ENCODE data around the gene NFATC2.

Gene NFATC2

GRCh38 chr20:51461306-51461705 is 81.2 kb downstream of the NFATC2 start (continued):
- TF ChIP-seq BCL11B (tag by site-specific recombination; IDR thresholded peaks at IDR 0.05; ENCODE audit: low read depth) (no peak), ZNF785 (tag by site-specific recombination; IDR thresholded peaks at IDR 0.05) (no peak), SCRT1 (tag by site-specific recombination; IDR thresholded peaks at IDR 0.05; ENCODE audit: borderline replicate concordance) (0 out of 2 replicates have a peak, but pooled peaks have one; percentile 41), BCL11A (tag by site-specific recombination; IDR thresholded peaks at IDR 0.05; ENCODE audit: low read depth) (no peak), ZNF366 (tag by site-specific recombination; conservative IDR thresholded peaks at IDR 0.05) (no peak), PRDM1 (tag by site-specific recombination; IDR thresholded peaks at IDR 0.05) (no peak), SCRT2 (tag by site-specific recombination; IDR thresholded peaks at IDR 0.05) (peak; percentile 81), ZBTB21 (tag by site-specific recombination; IDR thresholded peaks at IDR 0.05) (no peak), AEBP2 (tag by site-specific recombination; IDR thresholded peaks at IDR 0.05; ENCODE audit: borderline replicate concordance) (no peak), ZNF645 (tag by site-specific recombination; IDR thresholded peaks at IDR 0.05) (no peak)
- TF ChIP-seq, protein P1, sequence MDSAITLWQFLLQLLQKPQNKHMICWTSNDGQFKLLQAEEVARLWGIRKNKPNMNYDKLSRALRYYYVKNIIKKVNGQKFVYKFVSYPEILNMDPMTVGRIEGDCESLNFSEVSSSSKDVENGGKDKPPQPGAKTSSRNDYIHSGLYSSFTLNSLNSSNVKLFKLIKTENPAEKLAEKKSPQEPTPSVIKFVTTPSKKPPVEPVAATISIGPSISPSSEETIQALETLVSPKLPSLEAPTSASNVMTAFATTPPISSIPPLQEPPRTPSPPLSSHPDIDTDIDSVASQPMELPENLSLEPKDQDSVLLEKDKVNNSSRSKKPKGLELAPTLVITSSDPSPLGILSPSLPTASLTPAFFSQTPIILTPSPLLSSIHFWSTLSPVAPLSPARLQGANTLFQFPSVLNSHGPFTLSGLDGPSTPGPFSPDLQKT (IDR thresholded peaks at IDR 0.05; ENCODE audit: borderline replicate concordance, low read depth, low read length): no peak

GRCh38 chr20:51460569-51461265 is 81.8 kb downstream of the NFATC2 start:
- Histone ChIP-seq H3K4me1 (ENCODE audit: control insufficient read depth, insufficient read depth, low read length) (peaks cover 12% of the 10 kb centered on the region), H3K9me3 (ENCODE audit: control insufficient read depth, insufficient read depth, low read depth, low read length) (no peaks in the 10 kb centered on the region), H3K36me3 (ENCODE audit: control insufficient read depth in 2 of 2, insufficient read depth in 1 of 2, low read length in 2 of 2) (no peaks in the 10 kb centered on the region), H3K4me3 (ENCODE audit: low read depth, low read length) (no peak overlapping the region), H3K27ac (ENCODE audit: extremely low read depth, low read depth, low read length) (no peak overlapping the region)
- POLR2A ChIA-PET: no interaction called here
- CTCF ChIA-PET: no interaction called here
- TF ChIP-seq BCL6B (tag by site-specific recombination; IDR thresholded peaks at IDR 0.05) (no peak), ZNF670 (tag by site-specific recombination; IDR thresholded peaks at IDR 0.05; ENCODE audit: low read depth) (no peak), REPIN1 (tag by site-specific recombination; IDR thresholded peaks at IDR 0.05; ENCODE audit: low read depth) (no peak), ZNF707 (tag by site-specific recombination; IDR thresholded peaks at IDR 0.05) (no peak), ZNF114 (tag by site-specific recombination; IDR thresholded peaks at IDR 0.05) (no peak), ZNF521 (tag by site-specific recombination; IDR thresholded peaks at IDR 0.05) (no peak), ZNF155 (tag by site-specific recombination; IDR thresholded peaks at IDR 0.05) (no peak), YY2 (tag by site-specific recombination; IDR thresholded peaks at IDR 0.05) (no peak), ZNF677 (tag by site-specific recombination; IDR thresholded peaks at IDR 0.05) (no peak), ZNF138 (tag by site-specific recombination; IDR thresholded peaks at IDR 0.05; ENCODE audit: borderline replicate concordance) (no peak), RBAK (tag by site-specific recombination; IDR thresholded peaks at IDR 0.05) (no peak), ZNF416 (tag by site-specific recombination; IDR thresholded peaks at IDR 0.05) (no peak), ZSCAN18 (tag by site-specific recombination; IDR thresholded peaks at IDR 0.05) (no peak)
- TF ChIP-seq, protein P2, sequence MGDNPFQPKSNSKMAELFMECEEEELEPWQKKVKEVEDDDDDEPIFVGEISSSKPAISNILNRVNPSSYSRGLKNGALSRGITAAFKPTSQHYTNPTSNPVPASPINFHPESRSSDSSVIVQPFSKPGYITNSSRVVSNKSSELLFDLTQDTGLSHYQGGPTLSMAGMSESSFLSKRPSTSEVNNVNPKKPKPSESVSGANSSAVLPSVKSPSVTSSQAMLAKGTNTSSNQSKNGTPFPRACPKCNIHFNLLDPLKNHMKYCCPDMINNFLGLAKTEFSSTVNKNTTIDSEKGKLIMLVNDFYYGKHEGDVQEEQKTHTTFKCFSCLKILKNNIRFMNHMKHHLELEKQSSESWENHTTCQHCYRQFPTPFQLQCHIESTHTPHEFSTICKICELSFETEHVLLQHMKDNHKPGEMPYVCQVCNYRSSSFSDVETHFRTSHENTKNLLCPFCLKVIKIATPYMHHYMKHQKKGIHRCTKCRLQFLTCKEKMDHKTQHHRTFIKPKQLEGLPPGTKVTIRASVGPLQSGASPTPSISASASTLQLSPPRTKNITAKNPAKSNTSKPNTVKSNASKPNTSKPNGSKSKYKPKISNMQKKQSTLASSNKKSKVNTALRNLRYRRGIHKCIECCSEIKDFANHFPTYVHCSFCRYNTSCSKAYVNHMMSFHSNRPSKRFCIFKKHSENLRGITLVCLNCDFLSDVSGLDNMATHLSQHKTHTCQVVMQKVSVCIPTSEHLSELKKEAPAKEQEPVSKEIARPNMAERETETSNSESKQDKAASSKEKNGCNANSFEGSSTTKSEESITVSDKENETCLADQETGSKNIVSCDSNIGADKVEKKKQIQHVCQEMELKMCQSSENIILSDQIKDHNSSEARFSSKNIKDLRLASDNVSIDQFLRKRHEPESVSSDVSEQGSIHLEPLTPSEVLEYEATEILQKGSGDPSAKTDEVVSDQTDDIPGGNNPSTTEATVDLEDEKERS (tag by site-specific recombination; IDR thresholded peaks at IDR 0.05): no peak
- TF ChIP-seq, protein P3, sequence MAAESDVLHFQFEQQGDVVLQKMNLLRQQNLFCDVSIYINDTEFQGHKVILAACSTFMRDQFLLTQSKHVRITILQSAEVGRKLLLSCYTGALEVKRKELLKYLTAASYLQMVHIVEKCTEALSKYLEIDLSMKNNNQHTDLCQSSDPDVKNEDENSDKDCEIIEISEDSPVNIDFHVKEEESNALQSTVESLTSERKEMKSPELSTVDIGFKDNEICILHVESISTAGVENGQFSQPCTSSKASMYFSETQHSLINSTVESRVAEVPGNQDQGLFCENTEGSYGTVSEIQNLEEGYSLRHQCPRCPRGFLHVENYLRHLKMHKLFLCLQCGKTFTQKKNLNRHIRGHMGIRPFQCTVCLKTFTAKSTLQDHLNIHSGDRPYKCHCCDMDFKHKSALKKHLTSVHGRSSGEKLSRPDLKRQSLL (tag by site-specific recombination; IDR thresholded peaks at IDR 0.05): no peak

All from HEK293 (cell line).